Hepatocyte (in vitro differentiated cells): Measurements from ENCODE around the gene LMBR1L. TPM values are rescaled to one million over a fixed set of nuclear protein-coding genes. Genes with fewer than 3 reads are reported as not detected.
A peak's percentile ranks its signal among the peaks of the same experiment; 100 is the strongest.

Source experiments
- DNase-seq: peaks from one replicate; pipeline ENCODE4 v3.0.0-alpha.2; 2016; ENCODE audit warnings: low spot score
- H2AFZ ChIP-seq: fragments of 200-600 bp; sonication (generic); 2 replicates; pipeline ENCODE4 v1.6.0; 2016; ENCODE audit warnings: antibody characterized with exemption, mild to moderate bottlenecking
- H3K27ac ChIP-seq: fragments of 200-600 bp; sonication (generic); 2 replicates; pipeline ENCODE4 v1.5.1; 2016; ENCODE audit warnings: mild to moderate bottlenecking
- H3K27me3 ChIP-seq: fragments of 200-600 bp; sonication (generic); 2 replicates; pipeline ENCODE4 v1.6.1; 2016
- H3K36me3 ChIP-seq: fragments of 200-600 bp; sonication (generic); replicated peaks from 2 replicates; pipeline ENCODE4 v1.5.1; 2016; ENCODE audit warnings: low read depth; ENCODE audit not compliant: insufficient read depth
- H3K4me1 ChIP-seq: fragments of 200-600 bp; sonication (generic); 2 replicates; pipeline ENCODE4 v1.5.1; 2016; ENCODE audit warnings: mild to moderate bottlenecking, moderate library complexity; ENCODE audit not compliant: insufficient read depth
- H3K4me2 ChIP-seq: fragments of 200-600 bp; sonication (generic); 2 replicates; pipeline ENCODE4 v1.6.0; 2016
- H3K4me3 ChIP-seq: fragments of 200-600 bp; sonication (generic); 2 replicates; pipeline ENCODE4 v1.5.1; 2016; ENCODE audit warnings: mild to moderate bottlenecking
- H3K79me2 ChIP-seq: fragments of 200-600 bp; sonication (generic); 2 replicates; pipeline ENCODE4 v1.6.0; 2017; ENCODE audit warnings: mild to moderate bottlenecking
- H3K9me2 ChIP-seq: fragments of 200-600 bp; sonication (generic); replicated peaks from 2 replicates; pipeline ENCODE4 v1.6.0; 2017; ENCODE audit warnings: mild to moderate bottlenecking; ENCODE audit not compliant: insufficient read depth
- H3K9me3 ChIP-seq: fragments of 200-600 bp; sonication (generic); 2 replicates; pipeline ENCODE4 v1.5.1; 2016; ENCODE audit warnings: low read depth, mild to moderate bottlenecking
- H4K20me1 ChIP-seq: fragments of 200-600 bp; sonication (generic); 2 replicates; pipeline ENCODE4 v1.6.0; 2016; ENCODE audit warnings: mild to moderate bottlenecking; ENCODE audit not compliant: insufficient read depth, poor library complexity, severe bottlenecking
- CTCF ChIP-seq: fragments of 200-600 bp; sonication (generic); IDR thresholded peaks from 2 replicates; pipeline ENCODE4 v1.5.1; 2016; ENCODE audit warnings: antibody characterized with exemption, mild to moderate bottlenecking; ENCODE audit not compliant: poor library complexity
- EZH2 ChIP-seq: fragments of 200-600 bp; sonication (generic); IDR thresholded peaks from 2 replicates; pipeline ENCODE4 v1.6.1; 2016; ENCODE audit warnings: antibody characterized with exemption, mild to moderate bottlenecking, borderline replicate concordance
- EZH2phosphoT487 ChIP-seq: fragments of 200-600 bp; sonication (generic); IDR thresholded peaks from one replicate; pipeline ENCODE4 v1.6.1; 2018; ENCODE audit warnings: antibody characterized with exemption, mild to moderate bottlenecking, low read depth, moderate library complexity; ENCODE audit not compliant: unreplicated experiment, severe bottlenecking
- WGBS: methylation state at CpG from one replicate; pipeline ENCODE4 v1.1.6; 2016; ENCODE audit warnings: low lambda C conversion rate; ENCODE audit errors: missing lambda C conversion rate; 5-methylcytosine and 5-hydroxymethylcytosine counted together
- polyA plus RNA-seq: library from polyadenylated mRNA; unstranded; fragments of >200 nt; fragmentation: Nextera tagmentation; extraction: Ambion mirVana; gene quantifications from 2 replicates; pipeline ENCODE4 v1.2.1, GENCODE V29; 2016
- total RNA-seq: library from RNA; depleted of rRNA; stranded (reverse); fragments of >200 nt; gene quantifications from 2 replicates; pipeline ENCODE4 v1.2.3, GENCODE V29; 2014

The LMBR1L gene
- total and polyA plus RNA-seq, 2 experiments from 2014 or later, result 33.3 to 74.1 TPM

- Histone ChIP-seq H3K79me2 (no peaks in the 10 kb centered on the region), H3K9me3 (no peaks in the 10 kb centered on the region), H3K4me2 (peak overlapping the region; percentile 69), H3K27me3 (peaks cover 49% of the 10 kb centered on the region), H2AFZ (no peak overlapping the region), H3K27ac (no peak overlapping the region), H3K36me3 (no peaks in the 10 kb centered on the region), H3K4me1 (no peaks in the 10 kb centered on the region), H4K20me1 (no peaks in the 10 kb centered on the region), H3K4me3 (no peak overlapping the region), H3K9me2 (no peaks in the 10 kb centered on the region)
- 3% methylated on average over 18 of the region's 18 CpGs for WGBS
- peak; percentile 93 for DNase-seq
- peak; percentile 90 for TF ChIP-seq CTCF
- no peak for TF ChIP-seq EZH2
- no peak for TF ChIP-seq EZH2phosphoT487
These were observed 22.3 kb downstream of the LMBR1L start for GRCh38 chr12:49088150-49088931.

- no peak for DNase-seq
- H2AFZ ChIP-seq, result no peak overlapping the region
- H3K4me1 ChIP-seq, result no peaks in the 10 kb centered on the region
- no peak overlapping the region for H3K4me3 ChIP-seq
- H4K20me1 ChIP-seq, result no peaks in the 10 kb centered on the region
- no peaks in the 10 kb centered on the region for H3K9me2 ChIP-seq
- H3K79me2 ChIP-seq, result no peaks in the 10 kb centered on the region
- H3K9me3 ChIP-seq, result no peaks in the 10 kb centered on the region
- peaks cover 27% of the 10 kb centered on the region for H3K27me3 ChIP-seq
- 80% methylated on average over 3 of the region's 3 CpGs for WGBS
- no peak overlapping the region for H3K4me2 ChIP-seq
- no peak for TF ChIP-seq CTCF
- no peak for TF ChIP-seq EZH2
- no peak for TF ChIP-seq EZH2phosphoT487
- H3K27ac ChIP-seq, result no peak overlapping the region
- H3K36me3 ChIP-seq, result no peaks in the 10 kb centered on the region
These were observed 24.5 kb downstream of the LMBR1L start for GRCh38 chr12:49086116-49086515.

- no peak for DNase-seq
These were observed 26.2 kb downstream of the LMBR1L start for GRCh38 chr12:49084438-49084837.

More at GRCh38 chr12:49084438-49084837, 26.2 kb downstream of the LMBR1L start:
- Histone ChIP-seq H3K4me3 (no peak overlapping the region), H3K27ac (no peak overlapping the region), H4K20me1 (no peaks in the 10 kb centered on the region), H3K27me3 (peaks cover 16% of the 10 kb centered on the region), H2AFZ (no peak overlapping the region), H3K4me2 (no peak overlapping the region), H3K79me2 (no peaks in the 10 kb centered on the region), H3K36me3 (no peaks in the 10 kb centered on the region), H3K4me1 (no peaks in the 10 kb centered on the region), H3K9me2 (no peaks in the 10 kb centered on the region), H3K9me3 (no peaks in the 10 kb centered on the region)
- TF ChIP-seq EZH2 (no peak), CTCF (no peak), EZH2phosphoT487 (no peak)
- WGBS, result 91% methylated on average over 3 of the region's 3 CpGs
